ENCODE results near the gene DCLK1. TPM values are rescaled to one million over a fixed set of nuclear protein-coding genes. Genes with fewer than 3 reads are reported as not detected.

The DCLK1 gene
- total RNA-seq, 1 experiment from 2014 or later: 0.10 TPM

- RAD21 ChIA-PET (ENCODE audit: low non-redundant PET in 1 of 2, low total read pairs in 2 of 2, uncharacterized antibody in 2 of 2, unreplicated experiment in 2 of 2): no interaction called here
- Histone ChIP-seq H3K9ac (ENCODE audit: low read length) (no peak overlapping the region), H3K4me1 (ENCODE audit: control insufficient read depth in 1 of 2, insufficient read depth in 2 of 2, low read length in 2 of 2) (no peaks in the 10 kb centered on the region), H3K27ac (ENCODE audit: low read depth, low read length) (no peak overlapping the region), H3K27me3 (ENCODE audit: insufficient read depth, low read length) (peaks cover 37% of the 10 kb centered on the region), H3K9me3 (ENCODE audit: control insufficient read depth in 1 of 2, insufficient read depth in 1 of 2, low read depth in 1 of 2, low read length in 2 of 2) (no peaks in the 10 kb centered on the region), H3K36me3 (ENCODE audit: control insufficient read depth in 1 of 2, insufficient read depth in 2 of 2, low read length in 2 of 2) (no peaks in the 10 kb centered on the region), H4K20me1 (ENCODE audit: insufficient read depth) (no peaks in the 10 kb centered on the region), H3K4me2 (ENCODE audit: low read length) (no peak overlapping the region), H3K79me2 (ENCODE audit: insufficient read depth, low read length) (no peaks in the 10 kb centered on the region), H3K9me2 (ENCODE audit: insufficient read depth) (no peaks in the 10 kb centered on the region), H2AFZ (ENCODE audit: low read depth, low read length, poor library complexity, severe bottlenecking) (no peak overlapping the region), H3K4me3 (replicated peaks in 1 of 2; ENCODE audit: low read depth in 1 of 2, low read length in 2 of 2) (no peak overlapping the region)
- POLR2A ChIA-PET: no interaction called here
- no peak for ATAC-seq
- no peak for TF ChIP-seq SIN3A (IDR thresholded peaks at IDR 0.05; ENCODE audit: low read depth)
- no peak for TF ChIP-seq FOSL1 (IDR thresholded peaks at IDR 0.05; ENCODE audit: low read depth)
- no peak for TF ChIP-seq ZFX (IDR thresholded peaks at IDR 0.05)
- no peak for TF ChIP-seq RAD21 (IDR thresholded peaks at IDR 0.05; ENCODE audit: low read depth)
- TF ChIP-seq EZH2 (IDR thresholded peaks at IDR 0.05): no peak
- no peak for TF ChIP-seq TCF7L2 (IDR thresholded peaks at IDR 0.05; ENCODE audit: borderline replicate concordance, extremely low read depth, insufficient read depth, insufficient read length)
- TF ChIP-seq POLR2A (IDR thresholded peaks at IDR 0.05; ENCODE audit: borderline replicate concordance, extremely low read depth, insufficient read depth, insufficient read length): no peak
- no peak for TF ChIP-seq CBX3 (IDR thresholded peaks at IDR 0.05; ENCODE audit: low read depth)
- TF ChIP-seq ZBTB33 (IDR thresholded peaks at IDR 0.05; ENCODE audit: extremely low read depth, insufficient replicate concordance, low read length): no peak
- no peak for TF ChIP-seq YY1 (IDR thresholded peaks at IDR 0.05; ENCODE audit: extremely low read depth, insufficient replicate concordance, low read depth, low read length)
- no peak for TF ChIP-seq MAX (IDR thresholded peaks at IDR 0.05)
- no peak for TF ChIP-seq ATF3 (IDR thresholded peaks at IDR 0.05)
- TF ChIP-seq ELF1 (IDR thresholded peaks at IDR 0.05; ENCODE audit: borderline replicate concordance, low read depth): no peak
- no peak for TF ChIP-seq ZNF274 (IDR thresholded peaks at IDR 0.05; ENCODE audit: low read depth, low read length)
- TF ChIP-seq POLR2AphosphoS5 (IDR thresholded peaks at IDR 0.05; ENCODE audit: low read depth, low read length): no peak
- TF ChIP-seq JUND (IDR thresholded peaks at IDR 0.05): no peak
- intact Hi-C loops (cut with micrococcal nuclease): no loop called here
- BruUV-seq (replicated peaks): no TSS peak
- CTCF ChIA-PET: no interaction called here
- DNase-seq (ENCODE audit: low read depth, low spot score): no peak
These were observed 215.0 kb downstream of the DCLK1 start for GRCh38 chr13:35916146-35916545.
